Suprapubic skin (tissue), 3 donors: Measurements from ENCODE around the gene CACNA1I.

Source experiments
- CTCF ChIP-seq, 2 donors: fragments of 200-600 bp in 1 of 2; fragments of 450-650 bp in 1 of 2; sonication (generic) in 1 of 2; IDR thresholded peaks; one replicate each; pipeline ENCODE4 v1.5.1; 2016 to 2019; ENCODE audit warnings: antibody characterized with exemption in 2 of 2, mild to moderate bottlenecking in 1 of 2, moderate library complexity in 1 of 2
- POLR2AphosphoS5 ChIP-seq, 3 donors: sonication (generic); formaldehyde crosslinking; IDR thresholded peaks; one replicate each; pipeline ENCODE4 v1.6.1; 2017; ENCODE audit warnings: antibody characterized with exemption in 3 of 3

GRCh38 chr22:39616781-39617180, 46.2 kb downstream of the CACNA1I start:
- TF ChIP-seq POLR2AphosphoS5 (IDR thresholded peaks at IDR 0.05) (no peak), CTCF (IDR thresholded peaks at IDR 0.05) (no peak)
